Activated CD8-positive, alpha-beta T cell treated with anti-CD3 and anti-CD28 coated beads, Interleukin-2, amount 10 ng/mL, durations not matched to agents 7 days and 5 days (primary cell): Measurements from ENCODE around the gene ASB7. TPM values are rescaled to one million over a fixed set of nuclear protein-coding genes. Genes with fewer than 3 reads are reported as not detected.

ENCODE experiments used
- ATAC-seq: fragments of 150-1000 bp; cut with Tn5 transposase; one replicate; pipeline ENCODE4 v1.10.0; 2021; ENCODE audit warnings: moderate library complexity
- CTCF ChIA-PET: fragments of 350-600 bp; sonication (Branson Sonifier 250); formaldehyde crosslinking; loops from one replicate; lab custom pipeline; 2021; ENCODE audit warnings: antibody characterized with exemption; lab: Charles Lee
- POLR2A ChIA-PET: fragments of 350-600 bp; sonication (Branson Sonifier 250); formaldehyde crosslinking; loops from one replicate; lab custom pipeline; 2021; ENCODE audit warnings: antibody characterized with exemption; lab: Charles Lee
- DNase-seq: peaks from one replicate; pipeline ENCODE4 v3.0.0-alpha.2; 2020
- H3K27ac Mint-ChIP-seq: one replicate; pipeline ENCODE4 v1.8.0; 2021; ENCODE audit warnings: mild to moderate bottlenecking, mixed read lengths
- H3K27me3 Mint-ChIP-seq: one replicate; pipeline ENCODE4 v1.8.0; 2021; ENCODE audit warnings: low read depth, mixed read lengths
- H3K36me3 Mint-ChIP-seq: one replicate; pipeline ENCODE4 v1.8.0; 2021; ENCODE audit warnings: low read depth, mixed read lengths
- H3K4me1 Mint-ChIP-seq: one replicate; pipeline ENCODE4 v1.8.0; 2021; ENCODE audit warnings: low read depth, mixed read lengths
- H3K4me3 Mint-ChIP-seq: one replicate; pipeline ENCODE4 v1.8.0; 2021; ENCODE audit warnings: mild to moderate bottlenecking, mixed read lengths
- H3K9me3 Mint-ChIP-seq: one replicate; pipeline ENCODE4 v1.8.0; 2022; ENCODE audit warnings: mixed read lengths; ENCODE audit not compliant: insufficient read depth
- total RNA-seq, 2 experiments: library from RNA; stranded (reverse); gene quantifications; one replicate each; pipeline ENCODE4 v1.2.3, GENCODE V29; 2021

ASB7 gene
- total RNA-seq, 2 experiments from 2014 or later: 17.7 to 18.5 TPM

- H3K27ac Mint-ChIP-seq: no peak overlapping the region
- H3K4me1 Mint-ChIP-seq: no peaks in the 10 kb centered on the region
- H3K36me3 Mint-ChIP-seq: peaks cover 3% of the 10 kb centered on the region
- no peaks in the 10 kb centered on the region for H3K27me3 Mint-ChIP-seq
- POLR2A ChIA-PET: no interaction called here
- no peak overlapping the region for H3K4me3 Mint-ChIP-seq
- H3K9me3 Mint-ChIP-seq: no peaks in the 10 kb centered on the region
- no peak for ATAC-seq
- CTCF ChIA-PET: interaction anchor here (0.8 kb wide), 1 partner anchor 302 kb away, joined by 3 read pairs; no protein-coding TSS in a partner anchor
- no peak for DNase-seq
These were observed 48.9 kb downstream of the ASB7 start for GRCh38 chr15:100651253-100651652.

GRCh38 chr15:100652116-100652515, 49.7 kb downstream of the ASB7 start:
- Mint-ChIP-seq H3K4me1 (no peaks in the 10 kb centered on the region), H3K27ac (no peak overlapping the region), H3K36me3 (peaks cover 3% of the 10 kb centered on the region), H3K4me3 (no peak overlapping the region), H3K27me3 (no peaks in the 10 kb centered on the region), H3K9me3 (no peaks in the 10 kb centered on the region)
- DNase-seq (no peak), ATAC-seq (no peak)
- CTCF ChIA-PET: no interaction called here
- POLR2A ChIA-PET: no interaction called here

- Mint-ChIP-seq H3K36me3 (peaks cover 3% of the 10 kb centered on the region), H3K9me3 (no peaks in the 10 kb centered on the region), H3K27me3 (no peaks in the 10 kb centered on the region), H3K27ac (no peak overlapping the region), H3K4me1 (no peaks in the 10 kb centered on the region), H3K4me3 (no peak overlapping the region)
- DNase-seq (no peak), ATAC-seq (no peak)
- ChIA-PET CTCF (no interaction called here), POLR2A (no interaction called here)
These were observed 51.2 kb downstream of the ASB7 start for GRCh38 chr15:100653608-100654007.

- ATAC-seq: no peak
- POLR2A ChIA-PET: no interaction called here
- H3K4me1 Mint-ChIP-seq: no peaks in the 10 kb centered on the region
- DNase-seq: no peak
- no peaks in the 10 kb centered on the region for H3K36me3 Mint-ChIP-seq
- no peaks in the 10 kb centered on the region for H3K9me3 Mint-ChIP-seq
- no peak overlapping the region for H3K27ac Mint-ChIP-seq
- no peaks in the 10 kb centered on the region for H3K27me3 Mint-ChIP-seq
- no peak overlapping the region for H3K4me3 Mint-ChIP-seq
- CTCF ChIA-PET: no interaction called here
These were observed 56.5 kb downstream of the ASB7 start for GRCh38 chr15:100658895-100659294.

GRCh38 chr15:100661156-100661555, 58.8 kb downstream of the ASB7 start:
- peaks cover 9% of the 10 kb centered on the region for H3K27me3 Mint-ChIP-seq
- H3K4me1 Mint-ChIP-seq: no peaks in the 10 kb centered on the region
- ATAC-seq (no peak), DNase-seq (no peak)
- POLR2A ChIA-PET: no interaction called here
- H3K9me3 Mint-ChIP-seq: no peaks in the 10 kb centered on the region
- CTCF ChIA-PET: no interaction called here
- H3K36me3 Mint-ChIP-seq: no peaks in the 10 kb centered on the region
- no peak overlapping the region for H3K4me3 Mint-ChIP-seq
- H3K27ac Mint-ChIP-seq: no peak overlapping the region

GRCh38 chr15:100663086-100663914, 60.9 kb downstream of the ASB7 start:
- no peaks in the 10 kb centered on the region for H3K36me3 Mint-ChIP-seq
- CTCF ChIA-PET: no interaction called here
- ATAC-seq (no peak), DNase-seq (no peak)
- H3K4me3 Mint-ChIP-seq: no peak overlapping the region
- POLR2A ChIA-PET: no interaction called here
- H3K27ac Mint-ChIP-seq: no peak overlapping the region
- H3K9me3 Mint-ChIP-seq: no peaks in the 10 kb centered on the region
- peaks cover 9% of the 10 kb centered on the region for H3K27me3 Mint-ChIP-seq
- H3K4me1 Mint-ChIP-seq: no peaks in the 10 kb centered on the region

- Mint-ChIP-seq H3K9me3 (no peaks in the 10 kb centered on the region), H3K27ac (no peak overlapping the region), H3K27me3 (peaks cover 9% of the 10 kb centered on the region), H3K4me3 (no peak overlapping the region), H3K4me1 (no peaks in the 10 kb centered on the region), H3K36me3 (no peaks in the 10 kb centered on the region)
- no peak for DNase-seq
- POLR2A ChIA-PET: no interaction called here
- ATAC-seq: no peak
- CTCF ChIA-PET: no interaction called here
These were observed 61.5 kb downstream of the ASB7 start for GRCh38 chr15:100663915-100664281.

- Mint-ChIP-seq H3K4me1 (no peaks in the 10 kb centered on the region), H3K4me3 (no peak overlapping the region), H3K36me3 (no peaks in the 10 kb centered on the region), H3K27me3 (peaks cover 9% of the 10 kb centered on the region), H3K9me3 (no peaks in the 10 kb centered on the region), H3K27ac (no peak overlapping the region)
- no peak for ATAC-seq
- CTCF ChIA-PET: no interaction called here
- no peak for DNase-seq
- POLR2A ChIA-PET: no interaction called here
These were observed 63.2 kb downstream of the ASB7 start for GRCh38 chr15:100665570-100665969.

- H3K9me3 Mint-ChIP-seq: no peaks in the 10 kb centered on the region
- no peak overlapping the region for H3K4me3 Mint-ChIP-seq
- DNase-seq: no peak
- no peaks in the 10 kb centered on the region for H3K36me3 Mint-ChIP-seq
- POLR2A ChIA-PET: no interaction called here
- H3K4me1 Mint-ChIP-seq: no peaks in the 10 kb centered on the region
- peaks cover 9% of the 10 kb centered on the region for H3K27me3 Mint-ChIP-seq
- no peak overlapping the region for H3K27ac Mint-ChIP-seq
- no peak for ATAC-seq
- CTCF ChIA-PET: no interaction called here
These were observed 65.3 kb downstream of the ASB7 start for GRCh38 chr15:100667405-100668347.

GRCh38 chr15:100668348-100668745, 66.0 kb downstream of the ASB7 start:
- Mint-ChIP-seq H3K27ac (no peak overlapping the region), H3K36me3 (no peaks in the 10 kb centered on the region), H3K27me3 (peaks cover 9% of the 10 kb centered on the region), H3K9me3 (no peaks in the 10 kb centered on the region), H3K4me1 (no peaks in the 10 kb centered on the region), H3K4me3 (no peak overlapping the region)
- ATAC-seq (no peak), DNase-seq (no peak)
- ChIA-PET POLR2A (no interaction called here), CTCF (no interaction called here)

- Mint-ChIP-seq H3K27me3 (peaks cover 9% of the 10 kb centered on the region), H3K4me1 (no peaks in the 10 kb centered on the region), H3K36me3 (no peaks in the 10 kb centered on the region), H3K9me3 (no peaks in the 10 kb centered on the region), H3K4me3 (no peak overlapping the region), H3K27ac (no peak overlapping the region)
- no peak for DNase-seq
- CTCF ChIA-PET: no interaction called here
- no peak for ATAC-seq
- POLR2A ChIA-PET: no interaction called here
These were observed 66.9 kb downstream of the ASB7 start for GRCh38 chr15:100669260-100669659.

GRCh38 chr15:100670505-100671021, 68.2 kb downstream of the ASB7 start:
- Mint-ChIP-seq H3K36me3 (no peaks in the 10 kb centered on the region), H3K27ac (no peak overlapping the region), H3K4me1 (no peaks in the 10 kb centered on the region), H3K27me3 (peaks cover under 1% of the 10 kb centered on the region), H3K4me3 (no peak overlapping the region), H3K9me3 (no peaks in the 10 kb centered on the region)
- CTCF ChIA-PET: no interaction called here
- POLR2A ChIA-PET: no interaction called here
- no peak for DNase-seq
- ATAC-seq: no peak
